Endometrium (tissue), 2 donors: ENCODE measurements around the gene GPR18.

Source experiments
- FAIRE-seq: peaks from 2 replicates; lab custom pipeline; 2012; peaks lifted over from hg19 to GRCh38; lab: Jason Lieb, UNC
- donor health status: control.
- donor health status: control.

GPR18 gene

GRCh38 chr13:99290894-99291293 is 32.7 kb upstream of the GPR18 start:
- no peak for FAIRE-seq

GRCh38 chr13:99289674-99290337 is 31.6 kb upstream of the GPR18 start:
- no peak for FAIRE-seq

- no peak for FAIRE-seq
These were observed 31.1 kb upstream of the GPR18 start for GRCh38 chr13:99289271-99289670.

GRCh38 chr13:99288089-99288488 is 29.9 kb upstream of the GPR18 start:
- FAIRE-seq: no peak

GRCh38 chr13:99287551-99287950 is 29.4 kb upstream of the GPR18 start:
- FAIRE-seq: no peak

- FAIRE-seq: no peak
These were observed 27.4 kb upstream of the GPR18 start for GRCh38 chr13:99285432-99286182.

GRCh38 chr13:99282264-99283231 is 24.4 kb upstream of the GPR18 start:
- no peak for FAIRE-seq

- no peak for FAIRE-seq
These were observed 23.7 kb upstream of the GPR18 start for GRCh38 chr13:99281811-99282263.

GRCh38 chr13:99280166-99280565 is 22.0 kb upstream of the GPR18 start:
- FAIRE-seq: no peak

- no peak for FAIRE-seq
These were observed 21.5 kb upstream of the GPR18 start for GRCh38 chr13:99279637-99280036.

GRCh38 chr13:99278843-99279242 is 20.7 kb upstream of the GPR18 start:
- no peak for FAIRE-seq

- FAIRE-seq: no peak
These were observed 20.0 kb upstream of the GPR18 start for GRCh38 chr13:99278200-99278599.

GRCh38 chr13:99277629-99278028 is 19.4 kb upstream of the GPR18 start:
- no peak for FAIRE-seq

GRCh38 chr13:99276706-99277105 is 18.5 kb upstream of the GPR18 start:
- FAIRE-seq: no peak

GRCh38 chr13:99275093-99275469 is 16.9 kb upstream of the GPR18 start:
- FAIRE-seq: no peak

- FAIRE-seq: no peak
These were observed 14.9 kb upstream of the GPR18 start for GRCh38 chr13:99273128-99273527.

- FAIRE-seq: no peak
These were observed 14.3 kb upstream of the GPR18 start for GRCh38 chr13:99272481-99272880.

GRCh38 chr13:99271249-99271648 is 13.1 kb upstream of the GPR18 start:
- FAIRE-seq: no peak

GRCh38 chr13:99270518-99270917 is 12.3 kb upstream of the GPR18 start:
- no peak for FAIRE-seq

GRCh38 chr13:99269627-99270241 is 11.6 kb upstream of the GPR18 start:
- FAIRE-seq: peak; percentile 81

- no peak for FAIRE-seq
These were observed 10.6 kb upstream of the GPR18 start for GRCh38 chr13:99268822-99269221.

GRCh38 chr13:99267927-99268326 is 9.7 kb upstream of the GPR18 start:
- no peak for FAIRE-seq
